GM10248 (cell line): Measurements from ENCODE around the gene UFC1.

ENCODE experiments used
- CTCF ChIA-PET: fragments of 300-600 bp; sonication (Branson Sonifier 250); formaldehyde crosslinking; extraction: SDS; loops from one replicate; lab custom pipeline; 2021; ENCODE audit warnings: antibody characterized with exemption; lab: Yijun Ruan, JAX
- POLR2A ChIA-PET: fragments of 350-650 bp; sonication (Branson Sonifier 250); formaldehyde crosslinking; extraction: SDS; loops from one replicate; lab custom pipeline; 2020; ENCODE audit warnings: antibody characterized with exemption; lab: Yijun Ruan, JAX
- DNase-seq: peaks from one replicate; pipeline ENCODE4 v3.0.0; 2012; ENCODE audit errors: extremely low spot score
- CTCF ChIP-seq: IDR thresholded peaks from 2 replicates; pipeline ENCODE4 v1.5.1; 2012; ENCODE audit warnings: mild to moderate bottlenecking, low read depth; ENCODE audit errors: extremely low read depth, missing control alignments, control extremely low read depth

UFC1 gene

DNA sequence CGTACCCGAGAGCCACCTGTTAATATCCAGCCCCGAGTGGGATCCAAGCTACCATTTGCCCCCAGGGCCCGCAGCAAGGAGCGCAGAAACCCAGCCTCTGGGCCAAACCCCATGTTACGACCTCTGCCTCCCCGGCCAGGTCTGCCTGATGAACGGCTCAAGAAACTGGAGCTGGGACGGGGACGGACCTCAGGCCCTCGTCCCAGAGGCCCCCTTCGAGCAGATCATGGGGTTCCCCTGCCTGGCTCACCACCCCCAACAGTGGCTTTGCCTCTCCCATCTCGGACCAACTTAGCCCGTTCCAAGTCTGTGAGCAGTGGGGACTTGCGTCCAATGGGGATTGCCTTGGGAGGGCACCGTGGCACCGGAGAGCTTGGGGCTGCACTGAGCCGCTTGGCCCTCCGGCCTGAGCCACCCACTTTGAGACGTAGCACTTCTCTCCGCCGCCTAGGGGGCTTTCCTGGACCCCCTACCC, 6.9 kb downstream of the UFC1 start:
- POLR2A ChIA-PET: interaction anchor here (0.6 kb wide), 1 partner anchor 28 kb away, joined by 12 read pairs; the partner anchor contains the start of gene DEDD
- no peak for TF ChIP-seq CTCF
- CTCF ChIA-PET: no interaction called here
- DNase-seq: no peak

DNA sequence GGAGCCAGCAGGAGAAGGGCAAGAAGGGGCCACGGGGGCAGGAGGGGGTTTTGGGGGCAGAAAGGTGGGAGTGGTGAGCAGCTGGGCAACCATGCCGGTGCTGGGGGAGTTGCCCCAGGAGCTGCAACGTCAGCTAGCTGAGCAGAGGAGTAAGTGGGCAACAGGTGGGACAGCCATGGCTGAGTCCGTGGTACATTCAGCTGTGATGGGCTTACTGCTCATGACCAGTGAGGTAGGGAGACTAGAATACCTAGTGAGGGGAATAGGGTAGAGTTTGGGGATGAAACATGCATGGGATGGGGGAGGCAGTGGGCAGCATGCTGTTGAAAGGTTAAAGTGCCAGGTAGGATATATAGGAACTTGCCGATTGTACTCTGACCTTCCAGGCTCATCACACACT, 7.9 kb downstream of the UFC1 start:
- ChIA-PET POLR2A (interaction anchor here (0.7 kb wide), 1 partner anchor 101 kb away, joined by 4 read pairs; no protein-coding TSS in a partner anchor), CTCF (interaction anchor here (1.3 to 1.8 kb wide), 2 partner anchors 31 to 47 kb away, joined by 3 to 5 read pairs; no protein-coding TSS in a partner anchor)
- DNase-seq: no peak
- no peak for TF ChIP-seq CTCF

DNA sequence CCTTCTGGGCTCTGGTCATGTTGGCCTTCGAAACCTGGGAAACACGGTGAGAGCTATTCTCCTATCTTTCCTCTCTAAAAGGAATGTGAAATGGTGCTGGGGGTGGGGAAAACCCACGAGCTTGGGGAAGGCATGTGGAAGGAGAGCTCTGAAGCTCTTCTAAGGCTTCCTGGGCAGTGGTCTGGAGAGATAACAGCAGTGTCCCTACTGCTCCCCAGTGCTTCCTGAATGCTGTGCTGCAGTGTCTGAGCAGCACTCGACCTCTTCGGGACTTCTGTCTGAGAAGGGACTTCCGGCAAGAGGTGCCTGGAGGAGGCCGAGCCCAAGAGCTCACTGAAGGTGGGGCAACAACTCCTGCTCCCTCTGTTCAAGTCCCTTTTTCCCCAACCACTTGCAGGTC, 8.3 kb downstream of the UFC1 start:
- no peak for TF ChIP-seq CTCF
- ChIA-PET POLR2A (no interaction called here), CTCF (interaction anchor here (1.3 to 1.8 kb wide), 2 partner anchors 30 to 46 kb away, joined by 3 to 5 read pairs; no protein-coding TSS in a partner anchor)
- DNase-seq: no peak

GRCh38 chr1:161162806-161163205, 9.0 kb downstream of the UFC1 start:
- CTCF ChIA-PET: interaction anchor here (1.3 to 1.8 kb wide), 2 partner anchors 29 to 45 kb away, joined by 3 to 5 read pairs; no protein-coding TSS in a partner anchor
- POLR2A ChIA-PET: no interaction called here
- TF ChIP-seq CTCF: no peak
- no peak for DNase-seq

GRCh38 chr1:161163793-161164192, 10.0 kb downstream of the UFC1 start:
- ChIA-PET CTCF (interaction anchor here (1.6 to 3.1 kb wide), 3 partner anchors 9 to 219 kb away, joined by 4 to 20 read pairs (median 18); partner anchors contain the start of gene UFC1), POLR2A (no interaction called here)
- no peak for TF ChIP-seq CTCF
- DNase-seq: no peak

DNA sequence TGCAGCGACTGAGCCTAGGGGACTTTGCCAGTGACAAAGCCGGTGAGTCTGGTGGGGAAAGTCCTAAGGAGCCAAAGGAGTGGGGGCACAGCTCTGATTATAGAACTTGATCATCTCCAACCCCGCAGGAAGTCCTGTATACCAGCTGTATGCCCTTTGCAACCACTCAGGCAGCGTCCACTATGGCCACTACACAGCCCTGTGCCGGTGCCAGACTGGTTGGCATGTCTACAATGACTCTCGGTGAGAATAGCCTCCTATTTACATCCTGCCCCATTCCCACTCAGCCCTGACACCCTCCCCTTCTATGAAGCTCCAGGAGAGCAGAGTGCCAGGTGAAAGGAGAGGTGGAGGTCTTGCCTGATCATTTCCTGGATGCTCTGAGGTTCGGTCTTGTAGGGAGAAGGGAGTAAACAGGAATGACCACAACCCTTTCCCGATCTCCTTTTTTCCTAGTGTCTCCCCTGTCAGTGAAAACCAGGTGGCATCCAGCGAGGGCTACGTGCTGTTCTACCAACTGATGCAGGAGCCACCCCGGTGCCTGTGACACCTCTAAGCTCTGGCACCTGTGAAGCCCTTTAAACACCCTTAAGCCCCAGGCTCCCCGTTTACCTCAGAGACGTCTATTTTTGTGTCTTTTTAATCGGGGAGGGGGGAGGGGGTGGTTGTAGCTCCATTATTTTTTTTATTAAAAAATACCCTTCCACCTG, 11.3 kb downstream of the UFC1 start:
- POLR2A ChIA-PET: interaction anchor here (0.7 to 1.7 kb wide), 8 partner anchors 7 to 61 kb away, joined by 3 to 11 read pairs (median 4); partner anchors contain the start of genes DEDD, NDUFS2, TOMM40L and UFC1
- CTCF ChIA-PET: interaction anchor here (1.0 to 4.5 kb wide), 20 partner anchors 8 to 218 kb away, joined by 3 to 32 read pairs (median 6); partner anchors contain the start of genes B4GALT3, NDUFS2, SDHC and UFC1
- no peak for TF ChIP-seq CTCF
- DNase-seq: no peak
